ENCODE results near the gene TLN1.

TLN1 gene

GRCh38 chr9:35711501-35712428 is 20.2 kb downstream of the TLN1 start:
- no peaks in the 10 kb centered on the region for H3K4me1 ChIP-seq (ENCODE audit: control insufficient read depth, insufficient read depth, low read length)
- ChIA-PET CTCF (interaction anchor here (0.7 to 6.4 kb wide), 2 partner anchors 15 to 50 kb away, joined by 3 to 47 read pairs; no protein-coding TSS in a partner anchor), POLR2A (interaction anchor here (0.7 to 1.2 kb wide), 4 partner anchors 9 to 37 kb away, joined by 3 read pairs; partner anchors contain the start of genes CREB3, GBA2, RGP1 and TLN1)
- peaks cover 31 to 91% of the 10 kb centered on the region in 2 experiments for H3K36me3 ChIP-seq (ENCODE audit: control insufficient read depth in 2 of 2, insufficient read depth in 1 of 2, low read length in 2 of 2)
- no peak overlapping the region for H3K27ac ChIP-seq (ENCODE audit: extremely low read depth, low read depth, low read length)
- H3K9me3 ChIP-seq (ENCODE audit: control insufficient read depth, insufficient read depth, low read depth, low read length), result no peaks in the 10 kb centered on the region
- TF ChIP-seq ZBTB21 (tag by site-specific recombination; IDR thresholded peaks at IDR 0.05), result no peak
- TF ChIP-seq ZNF214 (tag by site-specific recombination; IDR thresholded peaks at IDR 0.05; ENCODE audit: borderline replicate concordance), result no peak
- no peak for TF ChIP-seq ZNF639 (tag by site-specific recombination; IDR thresholded peaks at IDR 0.05)
- no peak for TF ChIP-seq INSM2 (tag by site-specific recombination; IDR thresholded peaks at IDR 0.05)
- no peak for TF ChIP-seq ZNF239 (tag by site-specific recombination; IDR thresholded peaks at IDR 0.05)
- TF ChIP-seq ZNF561 (tag by site-specific recombination; IDR thresholded peaks at IDR 0.05; ENCODE audit: borderline replicate concordance), result no peak
- TF ChIP-seq ZNF747 (tag by site-specific recombination; IDR thresholded peaks at IDR 0.05), result no peak
- no peak for TF ChIP-seq ZSCAN23 (tag by site-specific recombination; IDR thresholded peaks at IDR 0.05)
- TF ChIP-seq KLF8 (tag by site-specific recombination; IDR thresholded peaks at IDR 0.05), result no peak
- TF ChIP-seq ZNF768 (tag by site-specific recombination; IDR thresholded peaks at IDR 0.05), result no peak
- TF ChIP-seq ZNF112 (tag by site-specific recombination; IDR thresholded peaks at IDR 0.05), result no peak
- no peak for TF ChIP-seq ZNF221 (tag by site-specific recombination; IDR thresholded peaks at IDR 0.05; ENCODE audit: borderline replicate concordance)
- no peak for TF ChIP-seq ZBTB26 (tag by site-specific recombination; optimal IDR thresholded peaks at IDR 0.05)
- no peak for TF ChIP-seq ZNF24 (tag by site-specific recombination; IDR thresholded peaks at IDR 0.05)
- no peak for TF ChIP-seq GLIS2 (tag by site-specific recombination; IDR thresholded peaks at IDR 0.05)
- no peak for TF ChIP-seq ZNF660 (tag by site-specific recombination; IDR thresholded peaks at IDR 0.05)
- TF ChIP-seq ZNF292 (tag by site-specific recombination; IDR thresholded peaks at IDR 0.05; ENCODE audit: borderline replicate concordance, low read depth), result no peak
- no peak for TF ChIP-seq ZNF23 (tag by site-specific recombination; IDR thresholded peaks at IDR 0.05; ENCODE audit: borderline replicate concordance)
- TF ChIP-seq GFI1B (tag by site-specific recombination; IDR thresholded peaks at IDR 0.05), result no peak
- TF ChIP-seq AEBP2 (tag by site-specific recombination; IDR thresholded peaks at IDR 0.05; ENCODE audit: borderline replicate concordance), result no peak
- H3K4me3 ChIP-seq (ENCODE audit: low read depth, low read length), result no peak overlapping the region
